Endothelial cell of umbilical vein (primary cell): Measurements from ENCODE around the gene SEC22C. TPM values are rescaled to one million over a fixed set of nuclear protein-coding genes. Genes with fewer than 3 reads are reported as not detected.

Source experiments
- BruUV-seq: library from RNA; stranded (reverse); fragments of 400-500 nt; replicated peaks from 2 replicates; lab custom pipeline; 2021; lab: Mats Ljungman, UMichigan
- CTCF ChIA-PET: fragments of 300-600, 350-600 bp; sonication (Branson Sonifier 250); formaldehyde crosslinking; loops from one replicate; lab custom pipeline; 2021; ENCODE audit warnings: antibody characterized with exemption, inconsistent platforms; lab: Charles Lee
- POLR2A ChIA-PET: fragments of 300-600, 350-600 bp; sonication (Branson Sonifier 250); formaldehyde crosslinking; loops from one replicate; lab custom pipeline; 2021; ENCODE audit warnings: antibody characterized with exemption, inconsistent platforms; lab: Charles Lee
- DNase-seq: peaks from one replicate; pipeline ENCODE4 v3.0.0-alpha.2; 2011; ENCODE audit warnings: low read depth, low spot score
- FAIRE-seq: peaks from 2 replicates; lab custom pipeline; 2011; peaks lifted over from hg19 to GRCh38; lab: Jason Lieb, UNC
- H2AFZ ChIP-seq: 2 replicates; pipeline ENCODE4 v1.6.0; 2012; ENCODE audit warnings: low read depth, low read length, control low read depth, inconsistent platforms
- H3K27ac ChIP-seq: 2 replicates; pipeline ENCODE4 v1.5.1; 2011; ENCODE audit warnings: low read depth, mild to moderate bottlenecking, control low read depth, low read length, moderate library complexity; ENCODE audit not compliant: insufficient read depth
- H3K27me3 ChIP-seq, 2 experiments: 2 replicates each; pipeline versions ENCODE4 v1.6.0 to v1.6.1; 2011; ENCODE audit warnings: low read length in 2 of 2, mixed read lengths in 1 of 2; ENCODE audit not compliant: control insufficient read depth in 2 of 2, insufficient read depth in 2 of 2
- H3K36me3 ChIP-seq, 2 experiments: 2 replicates in 1 of 2; 3 replicates in 1 of 2; pipeline ENCODE4 v1.5.1; 2011; ENCODE audit warnings: low read length in 2 of 2, mild to moderate bottlenecking in 1 of 2, moderate library complexity in 1 of 2; ENCODE audit not compliant: control insufficient read depth in 2 of 2, insufficient read depth in 2 of 2; ENCODE audit errors: extremely low read depth in 1 of 2
- H3K4me1 ChIP-seq: 3 replicates; pipeline ENCODE4 v1.5.1; 2011; ENCODE audit warnings: mild to moderate bottlenecking, low read length; ENCODE audit not compliant: control insufficient read depth, insufficient read depth; ENCODE audit errors: extremely low read depth
- H3K4me2 ChIP-seq: 2 replicates; pipeline ENCODE4 v1.6.1; 2011; ENCODE audit warnings: low read length, control low read depth, mixed read lengths; ENCODE audit not compliant: insufficient read depth
- H3K4me3 ChIP-seq, 3 experiments: fragments of 200-600 bp in 1 of 3; sonication (generic), shearing (Covaris generic) in 1 of 3; replicated peaks in 1 of 3; 2 replicates each; pipeline ENCODE4 v1.5.1; 2011 to 2016; ENCODE audit warnings: control low read depth in 3 of 3, low read length in 3 of 3, mild to moderate bottlenecking in 2 of 3, inconsistent platforms in 1 of 3, low read depth in 1 of 3, moderate library complexity in 1 of 3; ENCODE audit not compliant: insufficient read depth in 1 of 3
- H3K79me2 ChIP-seq: 2 replicates; pipeline ENCODE4 v1.6.0; 2012; ENCODE audit warnings: low read length, inconsistent platforms; ENCODE audit not compliant: control insufficient read depth, insufficient read depth
- H3K9ac ChIP-seq: replicated peaks from 2 replicates; pipeline ENCODE3; 2011; ENCODE audit warnings: low read length, control low read depth; ENCODE audit not compliant: insufficient read depth; ENCODE audit errors: extremely low read depth
- H3K9me1 ChIP-seq: replicated peaks from 3 replicates; pipeline ENCODE4 v1.6.0; 2011; ENCODE audit warnings: mild to moderate bottlenecking, low read length; ENCODE audit not compliant: control insufficient read depth, insufficient read depth; ENCODE audit errors: extremely low read depth
- H3K9me3 ChIP-seq: replicated peaks from 2 replicates; pipeline ENCODE4 v1.5.1; 2012; ENCODE audit warnings: low read length, inconsistent platforms; ENCODE audit not compliant: control insufficient read depth, insufficient read depth
- H4K20me1 ChIP-seq: replicated peaks from 2 replicates; pipeline ENCODE3; 2011; ENCODE audit warnings: mild to moderate bottlenecking, low read length; ENCODE audit not compliant: control insufficient read depth, insufficient read depth; ENCODE audit errors: extremely low read depth
- EZH2 ChIP-seq: IDR thresholded peaks from 2 replicates; pipeline ENCODE4 v1.6.1; 2012; ENCODE audit warnings: borderline replicate concordance, low read depth, mild to moderate bottlenecking, moderate library complexity, low read length, inconsistent platforms; ENCODE audit not compliant: severe bottlenecking
- FOS ChIP-seq: IDR thresholded peaks from 2 replicates; pipeline ENCODE4 v1.6.1; 2011; ENCODE audit warnings: mild to moderate bottlenecking, low read length, moderate library complexity, borderline replicate concordance; ENCODE audit not compliant: insufficient read depth
- GATA2 ChIP-seq: IDR thresholded peaks from 2 replicates; pipeline ENCODE4 v1.7.0; 2011; ENCODE audit warnings: low read depth, mild to moderate bottlenecking, moderate library complexity, mixed read lengths, low read length; ENCODE audit not compliant: insufficient read length, insufficient read depth
- JUN ChIP-seq: IDR thresholded peaks from 2 replicates; pipeline ENCODE4 v1.6.1; 2011; ENCODE audit warnings: borderline replicate concordance, low read depth; ENCODE audit not compliant: insufficient read length, insufficient read depth
- MAX ChIP-seq: IDR thresholded peaks from 2 replicates; pipeline ENCODE4 v1.6.1; 2011; ENCODE audit not compliant: insufficient read depth, insufficient read length
- MYC ChIP-seq: IDR thresholded peaks from one replicate; pipeline ENCODE4 v1.6.1; 2011; ENCODE audit warnings: mild to moderate bottlenecking, low read depth, low read length
- POLR2A ChIP-seq: IDR thresholded peaks from 2 replicates; pipeline ENCODE4 v1.6.1; 2012; ENCODE audit warnings: low read depth, mild to moderate bottlenecking, control low read depth, low read length
- POLR2AphosphoS5 ChIP-seq: IDR thresholded peaks from 2 replicates; pipeline ENCODE4 v1.6.1; 2012; ENCODE audit warnings: low read depth, mild to moderate bottlenecking, control low read depth, low read length, moderate library complexity; ENCODE audit not compliant: insufficient read depth
- dilution Hi-C: fragments of 300-500 bp; cut with MboI; formaldehyde crosslinking; loops from one replicate; pipeline ENCODE4 v1.15.0; 2019; ENCODE audit warnings: low sequenced_read_pairs; ENCODE audit not compliant: extremely low pct_ligation_motif_present
- intact Hi-C: fragments of 100-400 bp; cut with micrococcal nuclease; formaldehyde crosslinking; loops from one replicate; pipeline ENCODE4 v1.10.0; 2022
- polyA plus RNA-seq, 4 experiments: library from polyadenylated mRNA; depleted of rRNA in 3 of 4; stranded (reverse) in 3 of 4; unstranded in 1 of 4; fragments of >200 nt; gene quantifications; 2 replicates each; pipeline versions ENCODE4 v1.2.1 to v1.2.3, GENCODE V29; 2011 to 2012; ENCODE audit warnings: missing spikeins in 1 of 4
- total RNA-seq: library from RNA; stranded (reverse); gene quantifications from 2 replicates; pipeline ENCODE4 v1.2.3, GENCODE V29; 2021
- TF ChIP-seq, protein P1 (sequence below), 2 donors: IDR thresholded peaks; 1 replicate in 1 of 2; 2 replicates in 1 of 2; pipeline ENCODE4 v1.5.1; 2011; ENCODE audit warnings: low read length in 2 of 2, mild to moderate bottlenecking in 2 of 2, moderate library complexity in 2 of 2, control low read depth in 1 of 2, inconsistent platforms in 1 of 2, low read depth in 1 of 2; ENCODE audit not compliant: insufficient read depth in 1 of 2; ENCODE audit errors: extremely low read depth in 1 of 2

The SEC22C gene
- total and polyA plus RNA-seq, 2 donors (not counting 3 experiments of a cell fraction or from before 2014, with no cell fraction given), result 43.9 to 61.9 TPM

- TF ChIP-seq MYC (no peak), POLR2AphosphoS5 (no peak), FOS (no peak), JUN (no peak), POLR2A (no peak), GATA2 (no peak), EZH2 (no peak), MAX (no peak)
- TF ChIP-seq, protein P1, sequence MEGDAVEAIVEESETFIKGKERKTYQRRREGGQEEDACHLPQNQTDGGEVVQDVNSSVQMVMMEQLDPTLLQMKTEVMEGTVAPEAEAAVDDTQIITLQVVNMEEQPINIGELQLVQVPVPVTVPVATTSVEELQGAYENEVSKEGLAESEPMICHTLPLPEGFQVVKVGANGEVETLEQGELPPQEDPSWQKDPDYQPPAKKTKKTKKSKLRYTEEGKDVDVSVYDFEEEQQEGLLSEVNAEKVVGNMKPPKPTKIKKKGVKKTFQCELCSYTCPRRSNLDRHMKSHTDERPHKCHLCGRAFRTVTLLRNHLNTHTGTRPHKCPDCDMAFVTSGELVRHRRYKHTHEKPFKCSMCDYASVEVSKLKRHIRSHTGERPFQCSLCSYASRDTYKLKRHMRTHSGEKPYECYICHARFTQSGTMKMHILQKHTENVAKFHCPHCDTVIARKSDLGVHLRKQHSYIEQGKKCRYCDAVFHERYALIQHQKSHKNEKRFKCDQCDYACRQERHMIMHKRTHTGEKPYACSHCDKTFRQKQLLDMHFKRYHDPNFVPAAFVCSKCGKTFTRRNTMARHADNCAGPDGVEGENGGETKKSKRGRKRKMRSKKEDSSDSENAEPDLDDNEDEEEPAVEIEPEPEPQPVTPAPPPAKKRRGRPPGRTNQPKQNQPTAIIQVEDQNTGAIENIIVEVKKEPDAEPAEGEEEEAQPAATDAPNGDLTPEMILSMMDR (IDR thresholded peaks at IDR 0.05; ENCODE audit: extremely low read depth in 1 of 2, insufficient read depth in 1 of 2, low read depth in 1 of 2, low read length in 2 of 2), result no peak
- H3K79me2 ChIP-seq, result no peaks in the 10 kb centered on the region
- dilution Hi-C loops, result no loop called here
- H2AFZ ChIP-seq, result no peak overlapping the region
- no peaks in the 10 kb centered on the region for H3K9me1 ChIP-seq
- H3K27ac ChIP-seq, result no peak overlapping the region
- H4K20me1 ChIP-seq, result no peaks in the 10 kb centered on the region
- intact Hi-C loops, result no loop called here
- CTCF ChIA-PET, result interaction anchor here (1.5 kb wide), 1 partner anchor 268 kb away, joined by 4 read pairs; no protein-coding TSS in a partner anchor
- H3K9me3 ChIP-seq, result no peaks in the 10 kb centered on the region
- H3K27me3 ChIP-seq, result peaks cover 4 to 8% of the 10 kb centered on the region in 2 experiments
- H3K9ac ChIP-seq, result no peak overlapping the region
- H3K4me1 ChIP-seq, result peaks cover 4% of the 10 kb centered on the region
- POLR2A ChIA-PET, result no interaction called here
- no peak for FAIRE-seq
- DNase-seq, result no peak
- no TSS peak for BruUV-seq
- no peak overlapping the region for H3K4me3 ChIP-seq
- H3K4me2 ChIP-seq, result no peak overlapping the region
- H3K36me3 ChIP-seq, result no peaks in the 10 kb centered on the region
These were observed 66.3 kb downstream of the SEC22C start for GRCh38 chr3:42515391-42515916.
